ENCODE data around the gene SARS1.

The SARS1 gene

GRCh38 chr1:109255097-109255651 lies 41.5 kb downstream of the SARS1 start:
- no peak overlapping the region for H3K4me3 ChIP-seq (ENCODE audit: low read length)
- peaks cover 21% of the 10 kb centered on the region for H3K4me1 ChIP-seq (ENCODE audit: control insufficient read depth, insufficient read depth, low read length)
- H3K36me3 ChIP-seq (ENCODE audit: control insufficient read depth, insufficient read depth, low read length), result no peaks in the 10 kb centered on the region
- peaks cover 4% of the 10 kb centered on the region for H3K27me3 ChIP-seq (ENCODE audit: control insufficient read depth, insufficient read depth, low read length)
- H3K9ac ChIP-seq (ENCODE audit: low read length), result no peak overlapping the region
- no peaks in the 10 kb centered on the region for H3K9me3 ChIP-seq (ENCODE audit: control insufficient read depth, low read length)

GRCh38 chr1:109255678-109256077 lies 42.0 kb downstream of the SARS1 start:
- H3K4me3 ChIP-seq (ENCODE audit: low read length), result no peak overlapping the region

DNA sequence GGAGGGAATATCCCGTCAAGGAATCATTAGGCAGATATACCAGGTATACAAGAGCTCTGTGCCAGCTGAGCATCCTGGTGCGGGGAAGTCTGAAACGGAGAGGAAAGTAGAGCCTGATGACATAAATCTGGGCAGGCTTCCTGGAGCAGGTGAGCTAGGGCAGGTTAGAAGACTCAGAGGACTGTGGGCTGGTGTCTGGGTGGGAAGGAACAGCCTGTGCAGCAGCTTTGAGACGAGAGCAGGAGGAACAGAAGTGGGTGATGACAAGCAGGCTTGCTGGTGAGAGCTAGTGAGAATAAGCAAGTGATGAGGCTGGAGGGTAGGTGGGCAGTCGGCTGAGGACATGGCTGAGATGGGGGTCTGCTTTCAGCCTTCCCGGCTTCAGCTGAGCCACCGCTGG lies 42.4 kb downstream of the SARS1 start:
- Histone ChIP-seq H3K4me3 (ENCODE audit: low read length) (no peak overlapping the region), H3K27me3 (ENCODE audit: control insufficient read depth, insufficient read depth, low read length) (no peaks in the 10 kb centered on the region), H3K9me3 (ENCODE audit: control insufficient read depth, low read length) (no peaks in the 10 kb centered on the region), H3K36me3 (ENCODE audit: control insufficient read depth, insufficient read depth, low read length) (no peaks in the 10 kb centered on the region), H3K4me1 (ENCODE audit: control insufficient read depth, insufficient read depth, low read length) (peaks cover 18% of the 10 kb centered on the region), H3K9ac (ENCODE audit: low read length) (no peak overlapping the region)

More at GRCh38 chr1:109255678-109256077, 42.0 kb downstream of the SARS1 start:
- Histone ChIP-seq H3K27me3 (ENCODE audit: control insufficient read depth, insufficient read depth, low read length) (no peaks in the 10 kb centered on the region), H3K9me3 (ENCODE audit: control insufficient read depth, low read length) (no peaks in the 10 kb centered on the region), H3K9ac (ENCODE audit: low read length) (no peak overlapping the region), H3K36me3 (ENCODE audit: control insufficient read depth, insufficient read depth, low read length) (no peaks in the 10 kb centered on the region), H3K4me1 (ENCODE audit: control insufficient read depth, insufficient read depth, low read length) (peaks cover 18% of the 10 kb centered on the region)

GRCh38 chr1:109256971-109257681 lies 43.4 kb downstream of the SARS1 start:
- H3K4me1 ChIP-seq (ENCODE audit: control insufficient read depth, insufficient read depth, low read length), result peaks cover 18% of the 10 kb centered on the region
- no peaks in the 10 kb centered on the region for H3K36me3 ChIP-seq (ENCODE audit: control insufficient read depth, insufficient read depth, low read length)
- no peak overlapping the region for H3K9ac ChIP-seq (ENCODE audit: low read length)

DNA sequence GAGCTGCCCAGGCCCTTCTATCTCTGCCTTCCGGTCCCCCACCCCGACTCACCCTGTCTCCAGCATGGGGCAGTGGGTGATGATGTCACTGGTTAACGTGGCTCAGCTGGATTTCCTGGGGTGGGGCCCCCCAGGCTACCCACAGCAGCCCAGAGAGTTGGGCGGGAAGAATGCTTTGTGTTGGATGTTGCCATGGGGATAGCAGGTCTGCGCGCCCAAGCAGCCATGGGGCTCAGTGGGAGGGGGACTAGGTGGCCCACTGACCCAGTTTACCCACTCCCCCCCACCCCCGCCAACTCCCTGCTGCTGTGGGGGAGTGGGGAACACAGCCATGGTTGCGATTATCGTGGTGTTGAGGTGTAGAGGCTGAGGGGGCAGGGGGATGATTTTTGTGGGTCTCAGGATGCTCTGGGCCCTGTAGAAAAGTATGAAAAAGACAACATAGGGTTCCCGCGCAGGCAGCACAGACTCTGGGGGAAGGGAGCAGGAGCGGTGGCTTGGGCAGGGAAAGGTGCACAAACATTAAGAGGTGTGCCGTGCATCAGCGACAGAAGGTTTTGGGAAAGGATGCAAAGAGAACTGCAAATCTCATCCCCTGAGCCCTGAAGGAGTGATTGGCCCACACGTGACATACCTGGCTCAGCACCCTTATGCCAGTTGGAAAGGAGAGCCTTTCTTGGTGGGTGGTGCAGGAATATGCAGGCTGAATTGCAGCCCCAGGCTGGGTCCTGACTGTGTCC lies 44.1 kb downstream of the SARS1 start:
- Histone ChIP-seq H3K9me3 (ENCODE audit: control insufficient read depth, low read length) (no peaks in the 10 kb centered on the region), H3K4me1 (ENCODE audit: control insufficient read depth, insufficient read depth, low read length) (peaks cover 18% of the 10 kb centered on the region), H3K27me3 (ENCODE audit: control insufficient read depth, insufficient read depth, low read length) (no peaks in the 10 kb centered on the region), H3K4me3 (ENCODE audit: low read length) (no peak overlapping the region), H3K9ac (ENCODE audit: low read length) (no peak overlapping the region), H3K36me3 (ENCODE audit: control insufficient read depth, insufficient read depth, low read length) (no peaks in the 10 kb centered on the region)

More at GRCh38 chr1:109256971-109257681, 43.4 kb downstream of the SARS1 start:
- Histone ChIP-seq H3K9me3 (ENCODE audit: control insufficient read depth, low read length) (no peaks in the 10 kb centered on the region), H3K27me3 (ENCODE audit: control insufficient read depth, insufficient read depth, low read length) (no peaks in the 10 kb centered on the region), H3K4me3 (ENCODE audit: low read length) (no peak overlapping the region)

GRCh38 chr1:109258481-109259466 lies 45.1 kb downstream of the SARS1 start:
- Histone ChIP-seq H3K4me3 (ENCODE audit: low read length) (no peak overlapping the region), H3K4me1 (ENCODE audit: control insufficient read depth, insufficient read depth, low read length) (peaks cover 19% of the 10 kb centered on the region), H3K9ac (ENCODE audit: low read length) (no peak overlapping the region), H3K9me3 (ENCODE audit: control insufficient read depth, low read length) (no peaks in the 10 kb centered on the region), H3K27me3 (ENCODE audit: control insufficient read depth, insufficient read depth, low read length) (no peaks in the 10 kb centered on the region), H3K36me3 (ENCODE audit: control insufficient read depth, insufficient read depth, low read length) (no peaks in the 10 kb centered on the region)

DNA sequence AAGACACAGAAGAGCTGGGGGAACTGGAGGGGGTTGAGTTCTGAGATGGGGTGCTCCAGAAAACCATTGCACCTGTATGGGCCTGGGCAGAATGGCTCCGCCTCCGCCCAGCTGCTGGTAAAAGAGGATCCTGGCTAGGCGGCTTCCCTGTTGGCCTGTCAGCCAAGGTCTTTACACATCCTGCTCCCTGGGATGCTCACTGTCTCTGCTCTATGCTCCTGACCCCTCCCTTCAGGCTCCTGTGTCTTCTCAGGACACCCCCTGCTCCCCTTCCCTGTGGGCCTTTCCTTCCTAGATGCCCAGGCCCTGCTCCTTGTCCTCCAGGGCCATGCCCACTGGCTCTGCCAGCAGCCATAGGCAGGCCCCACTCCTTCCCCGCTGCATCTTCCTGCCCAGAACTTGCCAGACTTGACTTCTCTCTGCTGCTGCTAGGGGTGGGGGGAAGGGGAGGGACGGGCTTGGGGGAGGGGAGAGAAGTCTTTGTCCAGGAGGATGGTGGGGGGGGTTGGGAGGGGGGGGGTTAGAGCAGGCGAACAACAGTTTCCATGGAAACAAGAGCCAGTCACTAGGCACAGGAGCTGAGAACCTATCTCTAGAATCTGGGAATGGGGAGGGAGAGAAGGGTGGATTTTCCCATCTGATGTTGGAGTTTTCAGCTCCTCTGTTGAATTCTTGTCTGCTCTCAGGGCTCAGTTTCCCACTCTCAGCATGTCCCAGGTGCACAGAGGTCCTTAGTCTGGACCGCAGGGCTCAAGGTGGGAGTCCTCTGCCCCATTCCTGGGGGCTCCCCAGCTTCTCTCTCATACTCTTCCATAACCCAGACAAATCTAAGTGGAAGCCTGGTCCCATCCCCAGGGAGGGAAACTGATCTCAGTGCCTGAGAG lies 46.2 kb downstream of the SARS1 start:
- no peak overlapping the region for H3K4me3 ChIP-seq (ENCODE audit: low read length)

GRCh38 chr1:109261006-109261405 lies 47.3 kb downstream of the SARS1 start:
- Histone ChIP-seq H3K36me3 (ENCODE audit: control insufficient read depth, insufficient read depth, low read length) (no peaks in the 10 kb centered on the region), H3K9me3 (ENCODE audit: control insufficient read depth, low read length) (no peaks in the 10 kb centered on the region), H3K9ac (ENCODE audit: low read length) (no peak overlapping the region), H3K27me3 (ENCODE audit: control insufficient read depth, insufficient read depth, low read length) (no peaks in the 10 kb centered on the region), H3K4me1 (ENCODE audit: control insufficient read depth, insufficient read depth, low read length) (peaks cover 6% of the 10 kb centered on the region), H3K4me3 (ENCODE audit: low read length) (no peak overlapping the region)

More for the DNA sequence above, 46.2 kb downstream of the SARS1 start:
- Histone ChIP-seq H3K4me1 (ENCODE audit: control insufficient read depth, insufficient read depth, low read length) (peaks cover 10% of the 10 kb centered on the region), H3K9me3 (ENCODE audit: control insufficient read depth, low read length) (no peaks in the 10 kb centered on the region), H3K9ac (ENCODE audit: low read length) (no peak overlapping the region), H3K27me3 (ENCODE audit: control insufficient read depth, insufficient read depth, low read length) (no peaks in the 10 kb centered on the region), H3K36me3 (ENCODE audit: control insufficient read depth, insufficient read depth, low read length) (no peaks in the 10 kb centered on the region)

- no peaks in the 10 kb centered on the region for H3K9me3 ChIP-seq (ENCODE audit: control insufficient read depth, low read length)
- no peaks in the 10 kb centered on the region for H3K27me3 ChIP-seq (ENCODE audit: control insufficient read depth, insufficient read depth, low read length)
- H3K4me3 ChIP-seq (ENCODE audit: low read length), result no peak overlapping the region
- no peaks in the 10 kb centered on the region for H3K36me3 ChIP-seq (ENCODE audit: control insufficient read depth, insufficient read depth, low read length)
- H3K4me1 ChIP-seq (ENCODE audit: control insufficient read depth, insufficient read depth, low read length), result peaks cover 6% of the 10 kb centered on the region
- no peak overlapping the region for H3K9ac ChIP-seq (ENCODE audit: low read length)
Observed at GRCh38 chr1:109261578-109261977, 47.9 kb downstream of the SARS1 start.

- H3K36me3 ChIP-seq (ENCODE audit: control insufficient read depth, insufficient read depth, low read length), result no peaks in the 10 kb centered on the region
- H3K4me1 ChIP-seq (ENCODE audit: control insufficient read depth, insufficient read depth, low read length), result peaks cover 6% of the 10 kb centered on the region
- no peak overlapping the region for H3K9ac ChIP-seq (ENCODE audit: low read length)
- no peaks in the 10 kb centered on the region for H3K9me3 ChIP-seq (ENCODE audit: control insufficient read depth, low read length)
- H3K4me3 ChIP-seq (ENCODE audit: low read length), result no peak overlapping the region
- no peaks in the 10 kb centered on the region for H3K27me3 ChIP-seq (ENCODE audit: control insufficient read depth, insufficient read depth, low read length)
Observed at GRCh38 chr1:109262231-109263055, 48.7 kb downstream of the SARS1 start.
